PFSK-1 (cell line): ENCODE results near the gene IRAK4.
A peak's percentile ranks its signal among the peaks of the same experiment; 100 is the strongest.

Experiments used
- FOXP2 ChIP-seq: optimal IDR thresholded peaks from 2 replicates; pipeline ENCODE3; 2011; ENCODE audit warnings: borderline replicate concordance, control low read depth, inconsistent platforms; ENCODE audit not compliant: insufficient read depth; ENCODE audit errors: extremely low read length, extremely low read depth
- POLR2AphosphoS5 ChIP-seq: IDR thresholded peaks from 2 replicates; pipeline ENCODE4 v1.6.1; 2012; ENCODE audit warnings: low read depth, mild to moderate bottlenecking, control low read depth, low read length, moderate library complexity
- REST ChIP-seq, 2 experiments: IDR thresholded peaks; 2 replicates each; pipeline versions ENCODE4 v1.6.1 to v1.8.0; 2011 to 2012; ENCODE audit warnings: low read depth in 2 of 2, low read length in 2 of 2, control low read depth in 1 of 2, inconsistent platforms in 1 of 2, mild to moderate bottlenecking in 1 of 2, moderate library complexity in 1 of 2; ENCODE audit not compliant: insufficient read depth in 1 of 2
- SIN3A ChIP-seq: IDR thresholded peaks from 2 replicates; pipeline ENCODE4 v1.6.1; 2012; ENCODE audit warnings: mild to moderate bottlenecking, low read length, moderate library complexity, borderline replicate concordance; ENCODE audit not compliant: insufficient read depth
- TAF1 ChIP-seq: IDR thresholded peaks from 2 replicates; pipeline ENCODE4 v1.6.1; 2012; ENCODE audit warnings: low read length, control low read depth, borderline replicate concordance; ENCODE audit not compliant: insufficient read depth

The IRAK4 gene

GRCh38 chr12:43758247-43758727, 464 bp upstream of the IRAK4 start:
- no peak for TF ChIP-seq FOXP2
- peak; percentile 16; the same call in 1 of the 2 replicates for TF ChIP-seq SIN3A

GRCh38 chr12:43760396-43760795, 1.6 kb downstream of the IRAK4 start:
- no peak for TF ChIP-seq REST (IDR thresholded peaks at IDR 0.05; ENCODE audit: insufficient read depth in 1 of 2, low read depth in 2 of 2, low read length in 2 of 2)
- TF ChIP-seq FOXP2 = no peak
- TF ChIP-seq SIN3A = no peak
- TF ChIP-seq TAF1 = no peak
- TF ChIP-seq POLR2AphosphoS5 = no peak

- no peak for TF ChIP-seq REST (IDR thresholded peaks at IDR 0.05; ENCODE audit: insufficient read depth in 1 of 2, low read depth in 2 of 2, low read length in 2 of 2)
- TF ChIP-seq POLR2AphosphoS5 = no peak
- TF ChIP-seq FOXP2 = no peak
- no peak for TF ChIP-seq TAF1
- no peak for TF ChIP-seq SIN3A
Observed at GRCh38 chr12:43761500-43761899, 2.7 kb downstream of the IRAK4 start.

- TF ChIP-seq SIN3A (no peak), POLR2AphosphoS5 (no peak), FOXP2 (no peak), TAF1 (no peak), REST (IDR thresholded peaks at IDR 0.05; ENCODE audit: insufficient read depth in 1 of 2, low read depth in 2 of 2, low read length in 2 of 2) (no peak)
Observed at GRCh38 chr12:43762596-43762995, 3.8 kb downstream of the IRAK4 start.

- TF ChIP-seq SIN3A (no peak), REST (IDR thresholded peaks at IDR 0.05; ENCODE audit: insufficient read depth in 1 of 2, low read depth in 2 of 2, low read length in 2 of 2) (no peak), POLR2AphosphoS5 (no peak), FOXP2 (no peak), TAF1 (no peak)
Observed at GRCh38 chr12:43763769-43764168, 5.0 kb downstream of the IRAK4 start.

- no peak for TF ChIP-seq TAF1
- no peak for TF ChIP-seq REST (IDR thresholded peaks at IDR 0.05; ENCODE audit: insufficient read depth in 1 of 2, low read depth in 2 of 2, low read length in 2 of 2)
- no peak for TF ChIP-seq SIN3A
- TF ChIP-seq POLR2AphosphoS5 = no peak
- TF ChIP-seq FOXP2 = no peak
Observed at GRCh38 chr12:43764528-43764927, 5.8 kb downstream of the IRAK4 start.
